Mesodermal cell (in vitro differentiated cells): ENCODE data around the gene KCTD11.

Experiments used
- H3K27ac ChIP-seq: 2 replicates; pipeline ENCODE4 v1.7.0; 2013; ENCODE audit warnings: mild to moderate bottlenecking, low read depth, low read length, moderate library complexity; ENCODE audit not compliant: severe bottlenecking
- H3K36me3 ChIP-seq: 2 replicates; pipeline ENCODE4 v1.7.1; 2013; ENCODE audit warnings: mild to moderate bottlenecking, low read length, moderate library complexity; ENCODE audit not compliant: control insufficient read depth, insufficient read depth
- H3K4me1 ChIP-seq: one replicate; pipeline ENCODE4 v1.7.1; 2013; ENCODE audit warnings: mild to moderate bottlenecking, low read length; ENCODE audit not compliant: insufficient read depth, control insufficient read depth, poor library complexity, severe bottlenecking
- H3K4me3 ChIP-seq: 2 replicates; pipeline ENCODE4 v1.7.0; 2013; ENCODE audit warnings: low read length, control low read depth, mild to moderate bottlenecking; ENCODE audit not compliant: insufficient read depth, poor library complexity, severe bottlenecking; ENCODE audit errors: extremely low read depth
- H3K9me3 ChIP-seq: 2 replicates; pipeline ENCODE4 v1.7.1; 2013; ENCODE audit warnings: mild to moderate bottlenecking, low read length, moderate library complexity; ENCODE audit not compliant: control insufficient read depth
- WGBS, 2 experiments: methylation state at CpG; one replicate each; pipeline ENCODE4 v1.1.5; 2013; ENCODE audit warnings: missing lambda C conversion rate in 2 of 2; ENCODE audit not compliant: insufficient coverage in 2 of 2; 5-methylcytosine and 5-hydroxymethylcytosine counted together

KCTD11 gene

DNA sequence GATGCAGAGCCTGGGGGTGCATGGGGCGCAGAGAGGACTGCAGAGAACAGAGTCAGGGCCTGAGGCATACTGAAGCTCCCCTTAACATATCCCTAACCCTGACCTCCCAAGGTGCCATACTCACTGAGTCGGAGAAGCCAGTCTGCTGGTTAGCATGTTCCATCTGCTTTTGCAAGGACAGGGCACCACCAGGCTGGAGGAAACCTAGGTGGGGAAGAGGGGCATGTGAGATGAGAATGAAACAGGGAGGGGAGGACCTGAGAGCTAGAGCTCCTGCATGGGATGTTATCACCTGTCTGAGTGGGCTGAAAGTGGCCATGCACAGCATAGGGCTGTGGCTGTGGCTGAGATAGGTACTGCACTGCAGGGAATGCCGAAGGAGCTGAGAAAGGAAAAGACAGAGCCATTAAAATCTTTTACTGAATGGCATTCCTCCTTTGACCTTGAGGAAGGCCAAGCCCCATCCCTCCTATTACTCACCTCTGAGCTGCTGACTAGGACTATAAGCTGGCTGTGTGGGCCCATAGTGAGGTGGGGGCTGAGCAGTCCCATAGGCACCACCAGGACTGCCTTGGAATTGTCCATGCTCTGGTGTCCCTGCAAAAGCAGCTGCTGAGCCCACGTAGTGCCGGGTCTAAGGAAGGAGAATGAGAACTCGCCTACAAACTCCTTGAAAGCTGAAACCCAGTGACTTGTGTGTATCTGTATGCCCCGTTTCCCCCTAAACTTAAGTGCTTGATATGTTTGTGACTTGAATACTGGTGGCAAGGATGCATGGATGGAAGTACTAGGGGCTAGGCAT is 38.7 kb upstream of the KCTD11 start:
- H3K4me3 ChIP-seq: no peak overlapping the region
- peak overlapping the region; percentile 67 for H3K27ac ChIP-seq
- 91 to 95% methylated on average over 6 to 7 of the region's 7 CpGs for WGBS, 2 experiments
- peaks cover 34% of the 10 kb centered on the region for H3K4me1 ChIP-seq
- H3K9me3 ChIP-seq: no peaks in the 10 kb centered on the region
- peaks cover 74% of the 10 kb centered on the region for H3K36me3 ChIP-seq

DNA sequence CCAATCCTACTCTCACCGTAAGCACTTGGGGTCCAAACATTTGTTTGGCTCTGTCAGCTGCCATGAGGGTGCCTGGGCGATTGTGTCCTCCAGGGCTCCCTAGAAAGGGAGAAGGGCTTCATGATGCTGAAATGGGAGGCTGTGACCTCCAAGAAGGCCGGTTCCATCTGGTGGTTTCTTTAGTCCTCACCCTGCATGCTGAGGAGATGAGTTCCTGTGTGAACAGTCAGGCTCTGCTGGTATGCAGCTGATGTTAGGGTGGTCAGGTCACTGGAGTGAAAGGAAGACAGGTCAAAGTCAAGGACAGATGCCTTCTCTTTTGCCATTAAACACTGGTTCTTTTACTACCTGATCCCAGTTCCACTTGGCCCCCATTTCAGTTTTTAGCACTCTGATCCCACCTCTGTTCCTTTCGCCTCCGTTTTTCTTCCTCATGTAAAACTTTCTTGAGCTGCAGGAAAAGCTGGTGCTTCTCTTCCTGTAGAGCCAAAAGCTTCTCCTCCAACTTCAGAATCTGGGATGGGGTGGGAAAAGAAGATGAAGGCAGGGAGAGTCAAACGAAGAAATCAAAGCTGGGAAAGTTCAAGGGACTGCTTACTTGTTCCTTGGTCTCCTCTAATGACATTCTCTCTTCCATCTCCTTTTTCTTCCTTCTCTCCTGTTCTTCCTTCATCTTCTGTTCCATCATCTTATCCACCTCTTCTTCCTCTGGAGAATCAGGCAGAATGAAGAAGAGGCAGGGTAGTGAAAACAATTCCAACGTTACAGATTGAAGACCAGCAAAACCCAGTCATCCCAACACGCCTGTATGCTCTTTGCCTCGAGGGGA is 37.9 kb upstream of the KCTD11 start:
- Histone ChIP-seq H3K4me3 (peak overlapping the region; percentile 64), H3K9me3 (no peaks in the 10 kb centered on the region), H3K4me1 (peaks cover 34% of the 10 kb centered on the region), H3K36me3 (peaks cover 79% of the 10 kb centered on the region), H3K27ac (peak overlapping the region; percentile 67)
- WGBS, 2 experiments: 33 to 55% methylated on average over 4 to 7 of the region's 9 CpGs

DNA sequence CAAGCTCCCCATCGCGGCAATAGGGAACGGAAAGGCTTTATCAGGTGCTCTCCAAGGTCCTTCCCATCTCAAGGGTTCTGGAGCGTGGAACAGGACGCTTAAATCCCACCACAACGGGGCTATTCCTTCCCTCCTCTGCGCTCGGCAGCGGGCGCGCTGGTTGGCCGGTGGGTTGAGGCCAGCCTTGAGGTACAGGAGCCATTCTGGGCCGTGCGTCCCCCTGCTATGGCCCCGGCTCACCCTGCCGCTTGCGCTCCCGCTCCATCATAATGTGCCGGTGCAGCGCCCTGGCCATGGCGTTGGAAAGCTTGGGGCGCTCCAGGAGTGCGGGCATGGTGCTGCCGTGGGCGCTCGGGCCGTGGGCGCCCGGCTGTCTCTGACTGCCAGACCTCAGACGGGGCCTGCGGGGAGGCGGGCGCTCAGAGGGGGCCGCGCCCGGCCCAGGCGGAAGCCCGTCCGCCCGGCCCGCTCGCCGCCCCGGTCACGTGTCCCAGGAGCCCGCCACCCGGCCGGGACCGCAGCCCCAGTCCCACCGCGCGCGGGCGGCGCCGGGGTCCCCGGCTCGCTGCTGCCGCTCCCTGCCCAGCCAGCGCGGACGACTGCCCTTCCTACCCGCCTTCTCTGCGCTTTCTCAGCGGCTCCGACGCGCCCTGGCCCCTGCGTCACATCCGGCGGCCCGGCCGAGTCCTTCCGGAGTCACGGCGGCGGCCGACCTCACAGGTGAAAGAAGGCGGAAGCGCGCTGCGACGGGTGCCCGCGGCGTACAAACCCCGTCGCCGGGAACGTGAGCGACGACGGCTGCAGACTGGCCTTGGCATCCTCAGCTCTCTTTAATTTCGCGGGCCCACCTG is 37.0 kb upstream of the KCTD11 start, which contains the start of gene GPS2:
GPS2 (minus strand) TSS at position 642 of the 851 bp plus-strand sequence; CDS start at position 334, 308 bp downstream.
- H3K36me3 ChIP-seq: peaks cover 73% of the 10 kb centered on the region
- H3K4me3 ChIP-seq: peak within 1 kb of the TSS; percentile 64
- H3K4me1 ChIP-seq: peaks cover 28% of the 10 kb centered on the region
- 1% methylated on average over 86 to 93 of the region's 95 CpGs for WGBS, 2 experiments
- H3K27ac ChIP-seq: peak within 1 kb of the TSS; percentile 67
- no peaks in the 10 kb centered on the region for H3K9me3 ChIP-seq

DNA sequence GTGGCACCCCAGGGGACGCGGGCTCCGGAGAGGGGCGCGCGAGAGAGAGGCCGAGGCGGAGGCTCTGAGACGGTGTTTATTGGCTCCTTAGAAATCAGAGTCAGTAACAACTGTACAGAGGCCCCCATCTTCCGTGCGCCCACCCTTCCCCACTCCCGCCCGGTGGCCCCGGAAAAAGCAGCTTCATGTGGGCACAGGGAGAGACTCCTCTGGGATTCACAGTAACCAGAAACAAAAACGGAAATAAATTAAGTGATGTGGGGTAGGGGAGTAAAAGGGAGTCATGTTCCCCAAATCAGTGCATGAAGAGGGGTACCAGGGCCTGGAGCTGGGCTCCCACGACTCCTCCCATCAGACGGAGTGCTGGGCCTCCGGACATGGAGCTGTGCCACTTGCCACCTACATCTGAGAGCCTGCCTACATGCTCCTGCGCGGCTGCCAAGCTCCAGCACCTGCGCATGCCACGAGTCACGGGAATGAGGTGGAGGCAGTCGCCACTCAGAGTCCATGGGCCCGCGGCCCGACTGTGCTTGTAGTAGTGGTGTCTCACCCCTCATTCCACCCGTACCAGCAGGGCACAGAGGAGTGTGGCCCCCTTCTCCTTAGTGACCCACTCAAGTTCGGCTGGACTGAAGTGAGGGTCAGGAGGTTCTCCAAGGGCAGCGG is 36.3 kb upstream of the KCTD11 start:
- Histone ChIP-seq H3K4me3 (peak overlapping the region; percentile 64), H3K27ac (peak overlapping the region; percentile 67), H3K36me3 (peaks cover 73% of the 10 kb centered on the region), H3K9me3 (no peaks in the 10 kb centered on the region), H3K4me1 (peaks cover 28% of the 10 kb centered on the region)
- 53 to 93% methylated on average over 15 to 24 of the region's 30 CpGs for WGBS, 2 experiments

DNA sequence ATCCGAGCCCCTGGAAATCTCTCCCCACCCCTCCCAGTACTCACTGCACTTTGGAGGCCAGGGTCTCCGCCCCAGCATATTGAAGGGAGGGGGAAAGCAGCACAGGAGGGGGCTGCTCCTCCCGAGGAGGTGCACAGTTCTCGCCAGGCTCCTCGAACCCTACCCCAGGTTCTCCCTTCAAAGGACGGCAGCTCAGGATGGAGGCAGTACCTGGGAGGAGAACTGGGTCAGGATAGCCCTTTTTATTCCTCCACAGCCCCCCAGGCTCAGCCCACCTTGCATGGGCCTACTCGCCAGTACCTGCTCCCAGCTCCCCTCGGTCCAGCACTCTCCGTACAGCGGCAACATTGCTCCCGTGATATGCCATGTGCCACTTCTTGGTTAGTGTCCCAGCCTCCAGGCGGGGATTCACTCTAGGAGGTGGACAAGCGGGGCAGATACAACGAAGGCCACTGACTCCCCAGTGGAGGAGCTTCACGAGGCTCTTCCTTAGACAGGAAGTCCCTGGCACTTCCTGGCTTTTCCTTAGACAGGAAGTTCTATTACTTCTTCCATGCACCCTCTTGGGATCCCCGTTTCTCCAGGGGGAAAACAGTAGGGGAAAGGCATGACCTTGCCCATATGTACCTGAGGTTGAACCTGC is 34.7 kb upstream of the KCTD11 start:
- no peaks in the 10 kb centered on the region for H3K9me3 ChIP-seq
- H3K4me3 ChIP-seq: no peak overlapping the region
- no peak overlapping the region for H3K27ac ChIP-seq
- H3K4me1 ChIP-seq: peaks cover 24% of the 10 kb centered on the region
- WGBS, 2 experiments: 95 to 96% methylated on average over 12 to 13 of the region's 16 CpGs
- H3K36me3 ChIP-seq: peaks cover 74% of the 10 kb centered on the region

DNA sequence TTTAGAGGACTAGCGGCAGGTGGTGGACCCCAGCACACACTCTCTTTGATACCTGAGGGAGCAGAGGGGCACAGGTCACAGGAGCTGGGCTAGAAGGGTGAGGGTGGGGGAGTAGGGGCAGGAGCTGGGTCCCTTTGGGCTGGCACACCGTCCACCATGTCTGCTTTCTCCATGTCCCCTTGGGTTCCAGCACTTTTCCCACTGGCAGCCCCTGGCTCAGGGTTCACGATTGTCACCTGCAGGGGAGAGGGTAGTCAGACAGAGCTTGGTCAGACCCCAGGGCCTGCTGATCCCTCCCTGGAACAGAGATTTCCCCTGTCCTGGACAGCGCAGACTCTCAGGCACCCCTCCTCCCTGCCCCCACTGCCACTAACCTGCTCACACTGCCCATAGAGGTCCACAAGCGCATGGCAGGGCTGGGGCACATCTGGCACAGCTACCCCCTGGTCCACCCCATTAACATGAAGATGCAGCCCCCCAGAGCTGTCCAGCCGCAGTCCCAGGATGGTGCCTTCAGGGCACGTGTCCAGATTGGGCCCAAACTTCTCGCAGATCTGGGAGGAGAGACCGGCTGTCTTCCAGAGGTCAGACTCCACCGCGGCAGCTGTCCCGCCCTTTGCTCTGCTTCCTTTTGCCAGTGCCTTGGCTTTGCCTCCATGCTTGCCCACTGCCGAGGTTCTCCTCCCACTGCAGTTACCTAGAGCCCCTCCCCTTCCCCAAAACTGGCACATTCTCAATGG is 33.7 kb upstream of the KCTD11 start:
- H3K4me1 ChIP-seq: peaks cover 19% of the 10 kb centered on the region
- H3K9me3 ChIP-seq: no peaks in the 10 kb centered on the region
- H3K27ac ChIP-seq: no peak overlapping the region
- 97% methylated on average over 10 of the region's 13 CpGs for WGBS, 2 experiments
- peaks cover 74% of the 10 kb centered on the region for H3K36me3 ChIP-seq
- no peak overlapping the region for H3K4me3 ChIP-seq

DNA sequence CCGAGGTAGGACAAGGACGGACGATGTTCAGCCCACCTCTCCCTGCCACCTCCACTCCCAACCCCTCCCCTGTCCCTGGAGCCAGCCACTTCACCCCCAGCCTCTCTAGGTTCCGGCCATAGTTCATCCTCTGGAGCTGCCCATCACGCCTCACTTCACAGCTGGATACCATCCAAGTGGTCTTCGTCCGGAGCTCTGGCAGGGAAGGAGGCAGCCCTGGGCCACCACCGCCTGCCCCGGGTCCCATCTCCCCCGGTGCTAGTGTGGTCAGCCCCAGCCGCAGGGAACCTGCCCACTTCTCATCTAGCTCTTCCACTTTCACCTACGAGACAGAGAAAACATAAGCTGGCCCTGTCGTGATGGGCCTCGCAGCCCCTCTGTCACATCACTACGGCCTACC is 30.5 kb upstream of the KCTD11 start:
- H3K27ac ChIP-seq: no peak overlapping the region
- H3K9me3 ChIP-seq: no peaks in the 10 kb centered on the region
- peaks cover 84% of the 10 kb centered on the region for H3K36me3 ChIP-seq
- no peak overlapping the region for H3K4me3 ChIP-seq
- WGBS, 2 experiments: 94 to 99% methylated on average over 14 to 15 of the region's 15 CpGs
- H3K4me1 ChIP-seq: no peaks in the 10 kb centered on the region

DNA sequence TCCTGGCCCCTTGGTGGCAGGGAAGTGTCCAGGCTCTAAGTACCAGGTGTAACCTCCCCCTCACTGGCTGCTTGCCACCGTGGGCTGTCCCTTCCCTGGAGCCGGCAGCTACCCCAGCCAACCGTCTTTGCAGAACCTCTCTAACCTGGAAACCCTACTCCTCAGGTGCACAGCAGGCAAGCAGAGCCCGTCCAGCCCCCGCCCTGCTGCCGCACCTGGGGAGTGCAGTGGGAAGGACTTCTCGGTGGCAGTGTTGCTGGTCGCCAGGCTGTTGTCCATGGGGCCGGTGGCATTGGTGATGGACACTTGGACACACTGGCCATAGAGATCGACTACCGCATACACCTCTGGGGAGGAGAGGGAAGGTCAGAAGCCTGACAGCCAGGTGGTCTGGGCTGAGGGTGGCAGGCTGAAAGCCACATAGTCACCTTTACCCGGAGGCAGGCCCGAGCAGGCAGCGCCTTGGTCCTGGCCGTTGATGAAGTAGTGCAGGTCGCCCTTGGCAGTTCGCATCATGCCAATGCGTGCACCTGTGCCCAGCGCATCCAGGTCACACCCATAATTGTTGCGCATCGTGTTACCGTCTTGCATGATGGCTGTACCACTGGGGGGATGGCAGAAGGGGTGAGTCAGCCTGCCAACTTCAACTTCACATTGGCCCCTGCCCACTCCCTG is 29.3 kb upstream of the KCTD11 start:
- Histone ChIP-seq H3K9me3 (no peaks in the 10 kb centered on the region), H3K36me3 (peaks cover 84% of the 10 kb centered on the region)
- WGBS, 2 experiments: 95 to 97% methylated on average over 15 to 22 of the region's 22 CpGs

More for the DNA sequence above, 29.3 kb upstream of the KCTD11 start:
- H3K4me1 ChIP-seq: no peaks in the 10 kb centered on the region
- no peak overlapping the region for H3K27ac ChIP-seq
- no peak overlapping the region for H3K4me3 ChIP-seq
